ENCODE measurements around the gene TRAF7.

TRAF7 gene

DNA sequence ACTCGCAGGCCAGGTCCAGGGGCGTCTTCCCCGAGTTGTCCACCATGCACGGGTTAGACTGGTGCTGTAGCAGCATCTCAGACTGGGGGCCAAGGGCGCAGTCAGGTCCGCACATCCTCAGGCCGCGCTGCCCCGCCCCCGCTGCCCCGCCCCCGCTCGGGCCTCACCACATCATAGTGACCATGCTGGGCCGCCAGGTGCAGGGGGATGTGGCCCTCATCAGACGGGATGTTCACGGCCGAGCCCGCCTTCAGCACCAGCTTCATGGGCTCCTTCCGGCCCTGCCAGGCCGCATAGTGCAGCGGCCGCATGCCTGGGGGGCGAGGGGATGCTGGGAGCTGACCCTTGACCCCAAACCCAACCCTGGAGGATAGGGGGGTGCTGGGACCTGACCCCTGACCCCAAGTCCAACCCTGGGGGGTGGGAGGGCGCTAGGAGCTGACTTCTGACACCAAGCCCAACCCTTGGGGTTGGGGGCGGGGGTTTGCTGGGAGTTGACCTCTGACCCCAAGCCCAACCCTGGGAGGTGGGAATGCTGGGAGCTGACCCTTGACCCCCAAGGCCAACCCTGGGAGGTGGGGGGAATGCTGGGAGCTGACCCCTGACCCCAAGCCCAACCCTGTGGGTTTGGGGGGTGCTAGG, 33.8 kb downstream of the TRAF7 start:
- Histone ChIP-seq H3K9me3 (no peaks in the 10 kb centered on the region), H3K27ac (no peak overlapping the region), H3K36me3 (no peaks in the 10 kb centered on the region), H3K4me1 (ENCODE audit: control insufficient read depth in 1 of 2, insufficient read depth in 1 of 2, low read depth in 1 of 2, low read length in 1 of 2) (no peaks in the 10 kb centered on the region), H3K27me3 (peaks cover 17% of the 10 kb centered on the region), H3K4me3 (ENCODE audit: low read depth in 1 of 2, low read length in 1 of 2) (no peak overlapping the region)
- TF ChIP-seq, protein P1, sequence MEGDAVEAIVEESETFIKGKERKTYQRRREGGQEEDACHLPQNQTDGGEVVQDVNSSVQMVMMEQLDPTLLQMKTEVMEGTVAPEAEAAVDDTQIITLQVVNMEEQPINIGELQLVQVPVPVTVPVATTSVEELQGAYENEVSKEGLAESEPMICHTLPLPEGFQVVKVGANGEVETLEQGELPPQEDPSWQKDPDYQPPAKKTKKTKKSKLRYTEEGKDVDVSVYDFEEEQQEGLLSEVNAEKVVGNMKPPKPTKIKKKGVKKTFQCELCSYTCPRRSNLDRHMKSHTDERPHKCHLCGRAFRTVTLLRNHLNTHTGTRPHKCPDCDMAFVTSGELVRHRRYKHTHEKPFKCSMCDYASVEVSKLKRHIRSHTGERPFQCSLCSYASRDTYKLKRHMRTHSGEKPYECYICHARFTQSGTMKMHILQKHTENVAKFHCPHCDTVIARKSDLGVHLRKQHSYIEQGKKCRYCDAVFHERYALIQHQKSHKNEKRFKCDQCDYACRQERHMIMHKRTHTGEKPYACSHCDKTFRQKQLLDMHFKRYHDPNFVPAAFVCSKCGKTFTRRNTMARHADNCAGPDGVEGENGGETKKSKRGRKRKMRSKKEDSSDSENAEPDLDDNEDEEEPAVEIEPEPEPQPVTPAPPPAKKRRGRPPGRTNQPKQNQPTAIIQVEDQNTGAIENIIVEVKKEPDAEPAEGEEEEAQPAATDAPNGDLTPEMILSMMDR (IDR thresholded peaks at IDR 0.05): no peak

GRCh38 chr16:2190002-2190658, 34.5 kb downstream of the TRAF7 start:
- TF ChIP-seq, protein P1 (IDR thresholded peaks at IDR 0.05): no peak
- no peak overlapping the region for H3K27ac ChIP-seq
- H3K36me3 ChIP-seq: no peaks in the 10 kb centered on the region
- H3K4me1 ChIP-seq (ENCODE audit: control insufficient read depth in 1 of 2, insufficient read depth in 1 of 2, low read depth in 1 of 2, low read length in 1 of 2): peaks cover 0 to 3% of the 10 kb centered on the region in 2 experiments
- no peak overlapping the region for H3K4me3 ChIP-seq (ENCODE audit: low read depth in 1 of 2, low read length in 1 of 2)
- H3K27me3 ChIP-seq: peaks cover 25% of the 10 kb centered on the region
- H3K9me3 ChIP-seq: no peaks in the 10 kb centered on the region

- Histone ChIP-seq H3K27ac (no peak overlapping the region), H3K4me3 (ENCODE audit: low read depth in 1 of 2, low read length in 1 of 2) (no peak overlapping the region), H3K9me3 (no peaks in the 10 kb centered on the region), H3K27me3 (peaks cover 32% of the 10 kb centered on the region), H3K36me3 (no peaks in the 10 kb centered on the region), H3K4me1 (ENCODE audit: control insufficient read depth in 1 of 2, insufficient read depth in 1 of 2, low read depth in 1 of 2, low read length in 1 of 2) (peaks cover 0 to 8% of the 10 kb centered on the region in 2 experiments)
- TF ChIP-seq, protein P1 (IDR thresholded peaks at IDR 0.05): no peak
Observed at GRCh38 chr16:2190659-2191445, 35.3 kb downstream of the TRAF7 start.

- H3K4me3 ChIP-seq (ENCODE audit: low read depth in 1 of 2, low read length in 1 of 2): no peak overlapping the region
- H3K27me3 ChIP-seq: peaks cover 37% of the 10 kb centered on the region
- no peaks in the 10 kb centered on the region for H3K9me3 ChIP-seq
- no peaks in the 10 kb centered on the region for H3K36me3 ChIP-seq
- TF ChIP-seq, protein P1 (IDR thresholded peaks at IDR 0.05): no peak
- no peak overlapping the region for H3K27ac ChIP-seq
- H3K4me1 ChIP-seq (ENCODE audit: control insufficient read depth in 1 of 2, insufficient read depth in 1 of 2, low read depth in 1 of 2, low read length in 1 of 2): peaks cover 0 to 11% of the 10 kb centered on the region in 2 experiments
Observed at GRCh38 chr16:2191446-2191706, 35.8 kb downstream of the TRAF7 start.

- Histone ChIP-seq H3K27ac (no peak overlapping the region), H3K4me3 (ENCODE audit: low read depth in 1 of 2, low read length in 1 of 2) (no peak overlapping the region), H3K36me3 (no peaks in the 10 kb centered on the region), H3K9me3 (no peaks in the 10 kb centered on the region), H3K4me1 (ENCODE audit: control insufficient read depth in 1 of 2, insufficient read depth in 1 of 2, low read depth in 1 of 2, low read length in 1 of 2) (peaks cover 0 to 11% of the 10 kb centered on the region in 2 experiments), H3K27me3 (peaks cover 64% of the 10 kb centered on the region)
- TF ChIP-seq, protein P1 (IDR thresholded peaks at IDR 0.05): no peak
Observed at GRCh38 chr16:2194166-2194834, 38.7 kb downstream of the TRAF7 start.
